Keratinocyte (primary cell): Measurements from ENCODE around the gene P3H2.

Experiments
- EZH2 ChIP-seq: IDR thresholded peaks from one replicate; pipeline ENCODE4 v1.6.1; 2012; ENCODE audit warnings: inconsistent platforms, mild to moderate bottlenecking, low read length, moderate library complexity
- TF ChIP-seq, protein P1 (sequence below), 3 experiments: IDR thresholded peaks in 1 of 3; conservative IDR thresholded peaks in 1 of 3; optimal IDR thresholded peaks in 1 of 3; 2 replicates in 2 of 3; 3 replicates in 1 of 3; pipeline versions ENCODE3 to v1.5.1; 2011; ENCODE audit warnings: low read length in 3 of 3, mild to moderate bottlenecking in 3 of 3, moderate library complexity in 2 of 3, control low read depth in 1 of 3, inconsistent platforms in 1 of 3; ENCODE audit not compliant: insufficient read depth in 2 of 3; ENCODE audit errors: extremely low read depth in 1 of 3

- TF ChIP-seq, protein P1, sequence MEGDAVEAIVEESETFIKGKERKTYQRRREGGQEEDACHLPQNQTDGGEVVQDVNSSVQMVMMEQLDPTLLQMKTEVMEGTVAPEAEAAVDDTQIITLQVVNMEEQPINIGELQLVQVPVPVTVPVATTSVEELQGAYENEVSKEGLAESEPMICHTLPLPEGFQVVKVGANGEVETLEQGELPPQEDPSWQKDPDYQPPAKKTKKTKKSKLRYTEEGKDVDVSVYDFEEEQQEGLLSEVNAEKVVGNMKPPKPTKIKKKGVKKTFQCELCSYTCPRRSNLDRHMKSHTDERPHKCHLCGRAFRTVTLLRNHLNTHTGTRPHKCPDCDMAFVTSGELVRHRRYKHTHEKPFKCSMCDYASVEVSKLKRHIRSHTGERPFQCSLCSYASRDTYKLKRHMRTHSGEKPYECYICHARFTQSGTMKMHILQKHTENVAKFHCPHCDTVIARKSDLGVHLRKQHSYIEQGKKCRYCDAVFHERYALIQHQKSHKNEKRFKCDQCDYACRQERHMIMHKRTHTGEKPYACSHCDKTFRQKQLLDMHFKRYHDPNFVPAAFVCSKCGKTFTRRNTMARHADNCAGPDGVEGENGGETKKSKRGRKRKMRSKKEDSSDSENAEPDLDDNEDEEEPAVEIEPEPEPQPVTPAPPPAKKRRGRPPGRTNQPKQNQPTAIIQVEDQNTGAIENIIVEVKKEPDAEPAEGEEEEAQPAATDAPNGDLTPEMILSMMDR (optimal IDR thresholded peaks at IDR 0.05 in 1 of 3, IDR thresholded peaks at IDR 0.05 in 1 of 3, conservative IDR thresholded peaks at IDR 0.05 in 1 of 3; ENCODE audit: extremely low read depth in 1 of 3, insufficient read depth in 2 of 3, low read length in 3 of 3): no peak
- no peak for TF ChIP-seq EZH2
Measured at GRCh38 chr3:190016966-190017365, 103.7 kb downstream of the P3H2 start.
